Kidney epithelial cell (primary cell): ENCODE results near the gene GPR17. TPM values are rescaled to one million over a fixed set of nuclear protein-coding genes. Genes with fewer than 3 reads are reported as not detected.

Experiments used
- DNase-seq: peaks from one replicate; pipeline ENCODE4 v3.0.0-alpha.2; 2010; ENCODE audit warnings: low read depth
- H3K27me3 ChIP-seq: 2 replicates; pipeline ENCODE4 v1.6.0; 2011; ENCODE audit warnings: low read length; ENCODE audit not compliant: control insufficient read depth, insufficient read depth
- H3K36me3 ChIP-seq: 2 replicates; pipeline ENCODE4 v1.5.1; 2011; ENCODE audit warnings: low read length; ENCODE audit not compliant: control insufficient read depth, insufficient read depth
- H3K4me3 ChIP-seq: 2 replicates; pipeline ENCODE4 v1.5.1; 2011; ENCODE audit warnings: low read depth, mild to moderate bottlenecking, control low read depth, low read length
- total RNA-seq: library from RNA; depleted of rRNA; stranded (reverse); fragments of >200 nt; gene quantifications from 2 replicates; pipeline ENCODE4 v1.2.3, GENCODE V29; 2015
- TF ChIP-seq, protein P1 (sequence below): IDR thresholded peaks from 2 replicates; pipeline ENCODE4 v1.5.1; 2011; ENCODE audit warnings: mild to moderate bottlenecking, moderate library complexity, low read length, control low read depth, inconsistent platforms; ENCODE audit not compliant: insufficient read depth, poor library complexity, severe bottlenecking

GPR17 gene
- total RNA-seq, 1 donor from 2014 or later = not detected

GRCh38 chr2:127681288-127681804 lies 35.4 kb downstream of the GPR17 start:
- TF ChIP-seq, protein P1, sequence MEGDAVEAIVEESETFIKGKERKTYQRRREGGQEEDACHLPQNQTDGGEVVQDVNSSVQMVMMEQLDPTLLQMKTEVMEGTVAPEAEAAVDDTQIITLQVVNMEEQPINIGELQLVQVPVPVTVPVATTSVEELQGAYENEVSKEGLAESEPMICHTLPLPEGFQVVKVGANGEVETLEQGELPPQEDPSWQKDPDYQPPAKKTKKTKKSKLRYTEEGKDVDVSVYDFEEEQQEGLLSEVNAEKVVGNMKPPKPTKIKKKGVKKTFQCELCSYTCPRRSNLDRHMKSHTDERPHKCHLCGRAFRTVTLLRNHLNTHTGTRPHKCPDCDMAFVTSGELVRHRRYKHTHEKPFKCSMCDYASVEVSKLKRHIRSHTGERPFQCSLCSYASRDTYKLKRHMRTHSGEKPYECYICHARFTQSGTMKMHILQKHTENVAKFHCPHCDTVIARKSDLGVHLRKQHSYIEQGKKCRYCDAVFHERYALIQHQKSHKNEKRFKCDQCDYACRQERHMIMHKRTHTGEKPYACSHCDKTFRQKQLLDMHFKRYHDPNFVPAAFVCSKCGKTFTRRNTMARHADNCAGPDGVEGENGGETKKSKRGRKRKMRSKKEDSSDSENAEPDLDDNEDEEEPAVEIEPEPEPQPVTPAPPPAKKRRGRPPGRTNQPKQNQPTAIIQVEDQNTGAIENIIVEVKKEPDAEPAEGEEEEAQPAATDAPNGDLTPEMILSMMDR = no peak
- Histone ChIP-seq H3K36me3 (no peaks in the 10 kb centered on the region), H3K4me3 (no peak overlapping the region), H3K27me3 (peaks cover 26% of the 10 kb centered on the region)
- no peak for DNase-seq

- Histone ChIP-seq H3K36me3 (no peaks in the 10 kb centered on the region), H3K27me3 (peaks cover 20% of the 10 kb centered on the region), H3K4me3 (no peak overlapping the region)
- DNase-seq = no peak
- TF ChIP-seq, protein P1 = no peak
These were observed 36.3 kb downstream of the GPR17 start for GRCh38 chr2:127681976-127682857.

- H3K4me3 ChIP-seq = no peak overlapping the region
- no peak for DNase-seq
- TF ChIP-seq, protein P1 = no peak
- H3K36me3 ChIP-seq = no peaks in the 10 kb centered on the region
- peaks cover 16% of the 10 kb centered on the region for H3K27me3 ChIP-seq
These were observed 37.1 kb downstream of the GPR17 start for GRCh38 chr2:127683056-127683455.

DNA sequence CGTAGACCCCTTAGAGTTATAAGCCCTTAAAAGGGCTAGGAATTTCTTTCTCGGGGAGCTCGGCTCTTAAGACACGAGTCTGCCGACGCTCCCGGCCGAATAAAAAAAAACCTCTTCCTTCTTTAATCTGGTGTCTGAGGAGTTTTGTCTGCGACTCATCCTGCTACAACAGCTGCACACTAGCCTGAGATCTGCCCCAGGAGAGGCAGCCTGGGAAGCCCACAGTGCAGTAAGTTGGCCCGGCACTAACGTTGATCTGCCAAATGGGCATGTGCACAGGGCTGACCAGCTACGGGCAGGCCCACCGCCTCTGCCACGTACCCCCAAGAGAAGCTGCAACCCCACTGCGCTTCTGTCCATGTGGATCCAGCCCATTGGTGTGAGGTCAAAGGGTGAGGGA lies 37.8 kb downstream of the GPR17 start:
- Histone ChIP-seq H3K36me3 (no peaks in the 10 kb centered on the region), H3K27me3 (peaks cover 11% of the 10 kb centered on the region)
- no peak for DNase-seq

GRCh38 chr2:127685410-127686080 lies 39.6 kb downstream of the GPR17 start:
- TF ChIP-seq, protein P1 = no peak
- no peak for DNase-seq

More for the DNA sequence above, 37.8 kb downstream of the GPR17 start:
- H3K4me3 ChIP-seq = no peak overlapping the region
- TF ChIP-seq, protein P1 = no peak

More at GRCh38 chr2:127685410-127686080, 39.6 kb downstream of the GPR17 start:
- no peak overlapping the region for H3K4me3 ChIP-seq
- peaks cover 7% of the 10 kb centered on the region for H3K27me3 ChIP-seq
- H3K36me3 ChIP-seq = no peaks in the 10 kb centered on the region
